Adrenal gland (tissue), 12 donors: ENCODE measurements around the gene MRGPRF. TPM values are rescaled to one million over a fixed set of nuclear protein-coding genes. Genes with fewer than 3 reads are reported as not detected.

Experiments used
- DNase-seq, 7 donors: peaks; one replicate each; pipeline ENCODE4 v3.0.0-alpha.2; 2019 to 2020
- H3K27ac ChIP-seq, 5 donors: fragments of 200-600 bp; sonication (generic) in 4 of 5; 1 replicate in 3 of 5; 2 replicates in 2 of 5; pipeline versions ENCODE4 v1.5.1 to v1.8.0; 2016 to 2020; ENCODE audit warnings: mild to moderate bottlenecking in 1 of 5
- H3K27me3 ChIP-seq: fragments of 200-600 bp; 2 replicates; pipeline ENCODE4 v1.8.0; 2021
- H3K36me3 ChIP-seq, 2 donors: fragments of 200-600 bp; replicated peaks in 1 of 2; 1 replicate in 1 of 2; 2 replicates in 1 of 2; pipeline versions ENCODE4 v1.5.1 to v1.8.0; 2018 to 2022
- H3K4me1 ChIP-seq, 2 donors: fragments of 200-600 bp; replicated peaks in 1 of 2; 1 replicate in 1 of 2; 2 replicates in 1 of 2; pipeline versions ENCODE4 v1.5.1 to v1.8.0; 2018 to 2021
- H3K4me3 ChIP-seq, 4 donors: fragments of 200-600 bp; sonication (generic) in 3 of 4; one replicate each; pipeline ENCODE4 v1.5.1; 2016 to 2018
- H3K9me3 ChIP-seq, 3 donors: fragments of 200-600 bp; sonication (generic) in 1 of 3; replicated peaks in 1 of 3; 1 replicate in 2 of 3; 2 replicates in 1 of 3; pipeline versions ENCODE4 v1.5.1 to v1.8.0; 2016 to 2021
- CTCF ChIP-seq, 6 experiments: fragments of 450-650 bp in 4 of 6; fragments of 200-600 bp in 2 of 6; sonication (generic) in 1 of 6; IDR thresholded peaks; 1 replicate in 5 of 6; 2 replicates in 1 of 6; pipeline versions ENCODE4 v1.5.1 to v1.8.0; 2016 to 2021; ENCODE audit warnings: antibody characterized with exemption in 6 of 6, mild to moderate bottlenecking in 2 of 6, moderate library complexity in 1 of 6
- POLR2A ChIP-seq, 2 donors: fragments of 450-650 bp; IDR thresholded peaks; one replicate each; pipeline ENCODE4 v1.6.1; 2017; ENCODE audit warnings: antibody characterized with exemption in 2 of 2, mild to moderate bottlenecking in 2 of 2, moderate library complexity in 1 of 2
- WGBS, 4 donors: extraction: QIAGEN DNeasy Blood & Tissue Kit in 2 of 4; methylation state at CpG; one replicate each; pipeline versions ENCODE4 v1.1.5 to v1.1.7; 2013 to 2017; 5-methylcytosine and 5-hydroxymethylcytosine counted together
- intact Hi-C, 2 donors: fragments of 100-400 bp; cut with DNase I; formaldehyde crosslinking; loops; one replicate each; pipeline versions ENCODE4 v1.14.1 to v1.15.0; 2022 to 2023
- polyA plus RNA-seq, 3 donors: library from polyadenylated mRNA; stranded (reverse); fragments of 200-250 nt in 2 of 3; fragments of 350-450 nt in 1 of 3; fragmentation: Illumina TruSeq in 1 of 3; extraction: RNeasy Lipid Tissue Mini Kit (QIAGEN cat#74804) in 1 of 3; gene quantifications; one replicate each; pipeline ENCODE4 v1.2.3, GENCODE V29; 2013 to 2014
- total RNA-seq, 9 donors: library from RNA; depleted of rRNA in 4 of 9; stranded (reverse); fragments of >200 nt in 4 of 9; fragments of 120-200 nt in 1 of 9; fragmentation: NEBNext Ultra II Directional in 1 of 9; extraction: Animal tissue kit (Norgen Biotek cat#: 25700) in 1 of 9; gene quantifications; one replicate each; pipeline versions ENCODE4 v1.1.0 to v1.2.4, GENCODE V29; 2013 to 2023
- donor health status: healthy with polysubstance abuse.
- donor health status: Bipolar disorder and iron deficiency.
- donor health status: DM: yes; HTN: yes; CAD: no.
- donor health status: DM: no; HTN: no; CAD: no.
- donor health status: DM: no; HTN: no; CAD: no.
- donor health status: DM: yes; HTN: yes; CAD: no.

The MRGPRF gene
- total and polyA plus RNA-seq, 12 donors = 0.33 to 14.6 (median 4.3) TPM

- Histone ChIP-seq H3K27ac (no peak overlapping the region), H3K4me3 (no peak overlapping the region), H3K9me3 (no peaks in the 10 kb centered on the region), H3K36me3 (no peaks in the 10 kb centered on the region), H3K27me3 (no peaks in the 10 kb centered on the region), H3K4me1 (no peaks in the 10 kb centered on the region)
- DNase-seq = peak in 2 of 7 donors; percentile 9 to 44
- TF ChIP-seq POLR2A (IDR thresholded peaks at IDR 0.05) (no peak), CTCF (IDR thresholded peaks at IDR 0.05) (no peak)
- WGBS, 4 donors = 84 to 87% (median 85%) methylated on average over 11 to 15 of the region's 15 CpGs
- intact Hi-C loops = no loop called here
Measured at GRCh38 chr11:68965901-68966853, 46.9 kb downstream of the MRGPRF start.

- no peak overlapping the region for H3K27ac ChIP-seq
- 78 to 100% (median 95%) methylated on average over 1 to 3 of the region's 3 CpGs for WGBS, 4 donors
- H3K4me1 ChIP-seq = no peaks in the 10 kb centered on the region
- TF ChIP-seq POLR2A (IDR thresholded peaks at IDR 0.05) (no peak), CTCF (IDR thresholded peaks at IDR 0.05) (no peak)
- intact Hi-C loops = no loop called here
- no peak overlapping the region for H3K4me3 ChIP-seq
- H3K27me3 ChIP-seq = no peaks in the 10 kb centered on the region
- H3K9me3 ChIP-seq = no peaks in the 10 kb centered on the region
- H3K36me3 ChIP-seq = no peaks in the 10 kb centered on the region
- no peak for DNase-seq
Measured at GRCh38 chr11:68963779-68964178, 49.3 kb downstream of the MRGPRF start.

- Histone ChIP-seq H3K36me3 (no peaks in the 10 kb centered on the region), H3K9me3 (no peaks in the 10 kb centered on the region), H3K4me3 (no peak overlapping the region), H3K27ac (no peak overlapping the region), H3K4me1 (no peaks in the 10 kb centered on the region), H3K27me3 (no peaks in the 10 kb centered on the region)
- DNase-seq = no peak
- no peak for TF ChIP-seq POLR2A (IDR thresholded peaks at IDR 0.05)
- no peak for TF ChIP-seq CTCF (IDR thresholded peaks at IDR 0.05)
- intact Hi-C loops = no loop called here
- WGBS, 4 donors = 83 to 87% (median 84%) methylated on average over 16 of the region's 16 CpGs
Measured at GRCh38 chr11:68962527-68963250, 50.4 kb downstream of the MRGPRF start.

GRCh38 chr11:68961245-68961644, 51.8 kb downstream of the MRGPRF start:
- no peaks in the 10 kb centered on the region for H3K36me3 ChIP-seq
- no peaks in the 10 kb centered on the region for H3K9me3 ChIP-seq
- 72 to 89% (median 82%) methylated on average over 7 to 8 of the region's 8 CpGs for WGBS, 4 donors
- H3K4me1 ChIP-seq = no peaks in the 10 kb centered on the region
- no peaks in the 10 kb centered on the region for H3K27me3 ChIP-seq
- DNase-seq = no peak
- intact Hi-C loops = no loop called here
- H3K4me3 ChIP-seq = no peak overlapping the region
- no peak for TF ChIP-seq POLR2A (IDR thresholded peaks at IDR 0.05)
- TF ChIP-seq CTCF (IDR thresholded peaks at IDR 0.05) = no peak
- no peak overlapping the region for H3K27ac ChIP-seq
